NCI-H187 (cell line): ENCODE results near the gene LMNTD2.
"Not testable (repeated sequence)": the region's sequence is repeated elsewhere in the genome, so short reads cannot be mapped to it uniquely, and the experiment has no call there.

Experiments
- DNase-seq, 2 experiments: peaks; one replicate each; lab custom pipeline; 2025; lab: John Stamatoyannopoulos, UW

Gene LMNTD2

GRCh38 chr11:586376-587316 lies 26.1 kb upstream of the LMNTD2 start:
- no peak for DNase-seq

- no peak for DNase-seq
Measured at GRCh38 chr11:584287-584686, 23.7 kb upstream of the LMNTD2 start.

- DNase-seq = no peak
Measured at GRCh38 chr11:581752-582151, 21.2 kb upstream of the LMNTD2 start.

- DNase-seq = no peak
Measured at GRCh38 chr11:581342-581741, 20.8 kb upstream of the LMNTD2 start.

- DNase-seq = no peak
Measured at GRCh38 chr11:579830-580601, 19.5 kb upstream of the LMNTD2 start.

GRCh38 chr11:578276-579035 lies 17.9 kb upstream of the LMNTD2 start:
- no peak for DNase-seq

- DNase-seq = no peak
Measured at GRCh38 chr11:577611-577894, 17.0 kb upstream of the LMNTD2 start.

GRCh38 chr11:576811-577610 lies 16.5 kb upstream of the LMNTD2 start:
- no peak for DNase-seq

GRCh38 chr11:575996-576768 lies 15.6 kb upstream of the LMNTD2 start, which contains the start of gene PHRF1:
Gene PHRF1 (plus strand): TSS chr11:576470. CDS start chr11:581513, 5,043 bp downstream.
- DNase-seq = peak; percentile 89 to 94

GRCh38 chr11:575313-575995 lies 14.9 kb upstream of the LMNTD2 start:
- peak; percentile 36 to 87 for DNase-seq

- DNase-seq = no peak
Measured at GRCh38 chr11:574632-575312, 14.2 kb upstream of the LMNTD2 start.

GRCh38 chr11:574031-574570 lies 13.6 kb upstream of the LMNTD2 start:
- not testable (repeated sequence) for DNase-seq

GRCh38 chr11:573146-573759 lies 12.7 kb upstream of the LMNTD2 start:
- no peak for DNase-seq

GRCh38 chr11:571802-572185 lies 11.3 kb upstream of the LMNTD2 start:
- DNase-seq = no peak

- no peak for DNase-seq
Measured at GRCh38 chr11:569158-569885, 8.8 kb upstream of the LMNTD2 start.

- DNase-seq = peak; percentile 82 to 98
Measured at GRCh38 chr11:568306-569157, 8.0 kb upstream of the LMNTD2 start.

- DNase-seq = no peak
Measured at GRCh38 chr11:567629-568292, 7.2 kb upstream of the LMNTD2 start.
